Fibroblast of lung (primary cell): Measurements from ENCODE around the gene CRIP2. TPM values are rescaled to one million over a fixed set of nuclear protein-coding genes. Genes with fewer than 3 reads are reported as not detected.

Source experiments
- DNase-seq, 2 donors: peaks; one replicate each; pipeline versions ENCODE4 v3.0.0 to v3.0.0-alpha.2; 2010; ENCODE audit warnings: low read depth in 2 of 2
- H2AFZ ChIP-seq: 2 replicates; pipeline ENCODE4 v1.5.1; 2012; ENCODE audit warnings: low read length, control low read depth, inconsistent platforms
- H3K27ac ChIP-seq: 2 replicates; pipeline ENCODE4 v1.5.1; 2011; ENCODE audit warnings: low read length, control low read depth; ENCODE audit not compliant: insufficient read depth
- H3K27me3 ChIP-seq: 2 replicates; pipeline ENCODE4 v1.5.1; 2011; ENCODE audit warnings: mild to moderate bottlenecking, low read length; ENCODE audit not compliant: control insufficient read depth, insufficient read depth
- H3K36me3 ChIP-seq: 2 replicates; pipeline ENCODE4 v1.5.1; 2011; ENCODE audit warnings: low read length; ENCODE audit not compliant: control insufficient read depth, insufficient read depth
- H3K4me1 ChIP-seq: 2 replicates; pipeline ENCODE4 v1.5.1; 2011; ENCODE audit warnings: low read length; ENCODE audit not compliant: control insufficient read depth, insufficient read depth; ENCODE audit errors: extremely low read depth
- H3K4me2 ChIP-seq: 2 replicates; pipeline ENCODE4 v1.5.1; 2011; ENCODE audit warnings: low read length, control low read depth; ENCODE audit not compliant: insufficient read depth; ENCODE audit errors: extremely low read depth
- H3K4me3 ChIP-seq, 4 experiments: fragments of 200-600 bp in 1 of 4; sonication (generic) in 1 of 4; replicated peaks in 1 of 4; 2 replicates each; pipeline ENCODE4 v1.5.1; 2011 to 2016; ENCODE audit warnings: low read length in 4 of 4, low read depth in 3 of 4, mild to moderate bottlenecking in 3 of 4, control low read depth in 2 of 4, inconsistent platforms in 1 of 4, mixed read lengths in 1 of 4; ENCODE audit not compliant: insufficient read depth in 1 of 4; ENCODE audit errors: control extremely low read depth in 1 of 4
- H3K79me2 ChIP-seq: 2 replicates; pipeline ENCODE4 v1.5.1; 2012; ENCODE audit warnings: mild to moderate bottlenecking, low read length, inconsistent platforms; ENCODE audit not compliant: control insufficient read depth, insufficient read depth
- H3K9ac ChIP-seq: 2 replicates; pipeline ENCODE4 v1.5.1; 2011; ENCODE audit warnings: mild to moderate bottlenecking, low read length, control low read depth; ENCODE audit not compliant: insufficient read depth
- H3K9me3 ChIP-seq: 2 replicates; pipeline ENCODE4 v1.5.1; 2012; ENCODE audit warnings: low read depth, low read length; ENCODE audit not compliant: control insufficient read depth, insufficient read depth
- H4K20me1 ChIP-seq: 2 replicates; pipeline ENCODE4 v1.5.1; 2011; ENCODE audit warnings: low read length; ENCODE audit not compliant: control insufficient read depth, insufficient read depth; ENCODE audit errors: extremely low read depth
- EZH2 ChIP-seq: IDR thresholded peaks from 2 replicates; pipeline ENCODE4 v1.5.1; 2012; ENCODE audit warnings: low read length, control low read depth, mild to moderate bottlenecking; ENCODE audit errors: missing control alignments
- polyA plus RNA-seq, 2 donors: library from polyadenylated mRNA; depleted of rRNA in 1 of 2; stranded (reverse) in 1 of 2; unstranded in 1 of 2; fragments of >200 nt; gene quantifications; 2 replicates each; pipeline ENCODE4 v1.2.1, GENCODE V29; 2011 to 2012; ENCODE audit warnings: missing spikeins in 1 of 2
- total RNA-seq: library from RNA; depleted of rRNA; stranded (reverse); fragments of >200 nt; gene quantifications from 2 replicates; pipeline ENCODE4 v1.2.1, GENCODE V29; 2014
- TF ChIP-seq, protein P1 (sequence below), 2 donors: IDR thresholded peaks in 1 of 2; conservative IDR thresholded peaks in 1 of 2; 1 replicate in 1 of 2; 2 replicates in 1 of 2; pipeline ENCODE4 v1.5.1; 2011 to 2012; ENCODE audit warnings: low read length in 2 of 2, control low read depth in 1 of 2, inconsistent platforms in 1 of 2, low read depth in 1 of 2, mild to moderate bottlenecking in 1 of 2

CRIP2 gene
- total and polyA plus RNA-seq, 2 donors (not counting 1 experiment from before 2014, with no cell fraction given) = 58.9 to 68.5 TPM

GRCh38 chr14:105436402-105436801 is 38.2 kb upstream of the CRIP2 start:
- Histone ChIP-seq H3K9me3 (no peaks in the 10 kb centered on the region), H3K27me3 (no peaks in the 10 kb centered on the region), H3K27ac (no peak overlapping the region), H3K4me1 (no peaks in the 10 kb centered on the region), H3K9ac (no peak overlapping the region), H3K4me2 (no peak overlapping the region), H4K20me1 (no peaks in the 10 kb centered on the region), H2AFZ (no peak overlapping the region), H3K79me2 (peaks cover 67% of the 10 kb centered on the region), H3K4me3 (no peak overlapping the region), H3K36me3 (peaks cover 6% of the 10 kb centered on the region)
- no peak for DNase-seq
- TF ChIP-seq, protein P1, sequence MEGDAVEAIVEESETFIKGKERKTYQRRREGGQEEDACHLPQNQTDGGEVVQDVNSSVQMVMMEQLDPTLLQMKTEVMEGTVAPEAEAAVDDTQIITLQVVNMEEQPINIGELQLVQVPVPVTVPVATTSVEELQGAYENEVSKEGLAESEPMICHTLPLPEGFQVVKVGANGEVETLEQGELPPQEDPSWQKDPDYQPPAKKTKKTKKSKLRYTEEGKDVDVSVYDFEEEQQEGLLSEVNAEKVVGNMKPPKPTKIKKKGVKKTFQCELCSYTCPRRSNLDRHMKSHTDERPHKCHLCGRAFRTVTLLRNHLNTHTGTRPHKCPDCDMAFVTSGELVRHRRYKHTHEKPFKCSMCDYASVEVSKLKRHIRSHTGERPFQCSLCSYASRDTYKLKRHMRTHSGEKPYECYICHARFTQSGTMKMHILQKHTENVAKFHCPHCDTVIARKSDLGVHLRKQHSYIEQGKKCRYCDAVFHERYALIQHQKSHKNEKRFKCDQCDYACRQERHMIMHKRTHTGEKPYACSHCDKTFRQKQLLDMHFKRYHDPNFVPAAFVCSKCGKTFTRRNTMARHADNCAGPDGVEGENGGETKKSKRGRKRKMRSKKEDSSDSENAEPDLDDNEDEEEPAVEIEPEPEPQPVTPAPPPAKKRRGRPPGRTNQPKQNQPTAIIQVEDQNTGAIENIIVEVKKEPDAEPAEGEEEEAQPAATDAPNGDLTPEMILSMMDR (conservative IDR thresholded peaks at IDR 0.05 in 1 of 2, IDR thresholded peaks at IDR 0.05 in 1 of 2; ENCODE audit: low read depth in 1 of 2, low read length in 2 of 2) = no peak

DNA sequence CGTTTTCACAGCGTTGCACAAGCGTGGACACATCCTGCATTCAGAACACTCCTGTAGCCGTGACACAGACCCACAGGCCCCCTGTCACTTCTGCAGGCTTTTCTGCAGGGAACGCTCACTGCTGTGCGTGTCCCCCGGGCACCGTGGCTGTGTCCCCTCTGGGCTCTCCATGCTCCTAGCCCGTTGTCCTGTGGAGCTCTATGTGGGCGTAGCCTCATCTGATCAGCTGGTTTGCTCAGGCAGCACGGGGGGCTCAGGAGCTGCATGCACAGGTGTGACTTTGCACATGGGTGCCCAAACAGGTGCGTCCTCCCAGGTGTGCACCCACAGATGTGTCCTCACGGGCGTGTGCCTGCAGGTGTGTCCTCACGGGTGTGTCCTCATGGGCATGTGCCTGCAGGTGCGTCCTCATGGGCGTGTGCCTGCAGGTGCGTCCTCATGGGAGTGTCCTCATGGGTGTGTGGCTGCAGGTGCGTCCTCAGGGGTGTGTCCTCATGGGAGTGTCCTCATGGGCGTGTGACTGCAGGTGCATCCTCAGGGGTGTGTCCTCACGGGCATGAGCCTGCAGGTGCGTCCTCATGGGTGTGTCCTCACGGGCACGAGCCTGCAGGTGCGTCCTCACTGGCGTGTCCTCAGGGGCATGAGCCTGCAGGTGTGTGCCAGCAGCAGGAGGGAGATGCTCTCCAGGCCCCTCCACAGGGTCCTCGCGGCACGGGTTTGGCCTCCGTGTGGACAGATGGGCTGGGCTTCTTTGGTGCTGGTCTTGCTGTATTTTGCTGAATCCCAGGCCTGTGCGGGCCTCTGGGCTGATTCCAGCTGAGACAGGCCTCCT is 37.5 kb upstream of the CRIP2 start:
- Histone ChIP-seq H2AFZ (no peak overlapping the region), H3K4me2 (no peak overlapping the region), H3K79me2 (peaks cover 61% of the 10 kb centered on the region), H3K4me3 (no peak overlapping the region), H3K9ac (no peak overlapping the region), H3K4me1 (no peaks in the 10 kb centered on the region), H3K27ac (no peak overlapping the region), H4K20me1 (no peaks in the 10 kb centered on the region), H3K9me3 (no peaks in the 10 kb centered on the region), H3K27me3 (no peaks in the 10 kb centered on the region), H3K36me3 (peaks cover 6% of the 10 kb centered on the region)
- no peak for DNase-seq
- no peak for TF ChIP-seq EZH2
- TF ChIP-seq, protein P1 (conservative IDR thresholded peaks at IDR 0.05 in 1 of 2, IDR thresholded peaks at IDR 0.05 in 1 of 2; ENCODE audit: low read depth in 1 of 2, low read length in 2 of 2) = no peak

GRCh38 chr14:105437723-105438500 is 36.7 kb upstream of the CRIP2 start:
- peaks cover 56% of the 10 kb centered on the region for H3K79me2 ChIP-seq
- H3K9ac ChIP-seq = no peak overlapping the region
- H3K4me2 ChIP-seq = no peak overlapping the region
- no peak overlapping the region for H2AFZ ChIP-seq
- H3K27me3 ChIP-seq = no peaks in the 10 kb centered on the region
- no peaks in the 10 kb centered on the region for H3K4me1 ChIP-seq
- H3K4me3 ChIP-seq = no peak overlapping the region
- DNase-seq = no peak
- H3K9me3 ChIP-seq = no peaks in the 10 kb centered on the region
- H3K27ac ChIP-seq = no peak overlapping the region
- TF ChIP-seq, protein P1 (conservative IDR thresholded peaks at IDR 0.05 in 1 of 2, IDR thresholded peaks at IDR 0.05 in 1 of 2; ENCODE audit: low read depth in 1 of 2, low read length in 2 of 2) = no peak
- no peak for TF ChIP-seq EZH2
- no peaks in the 10 kb centered on the region for H4K20me1 ChIP-seq
- peaks cover 6% of the 10 kb centered on the region for H3K36me3 ChIP-seq
